Endodermal cell (in vitro differentiated cells): Measurements from ENCODE around the gene SMC4. TPM values are rescaled to one million over a fixed set of nuclear protein-coding genes. Genes with fewer than 3 reads are reported as not detected.

Experiments
- DNase-seq: peaks from one replicate; pipeline ENCODE4 v3.0.0-alpha.2; 2017
- H3K27ac ChIP-seq: 2 replicates; pipeline ENCODE4 v1.5.1; 2013; ENCODE audit warnings: mild to moderate bottlenecking, low read depth, low read length, moderate library complexity
- H3K27me3 ChIP-seq: 2 replicates; pipeline ENCODE4 v1.6.1; 2013; ENCODE audit warnings: mild to moderate bottlenecking, low read length, moderate library complexity; ENCODE audit not compliant: insufficient read depth, control insufficient read depth, poor library complexity, severe bottlenecking
- H3K36me3 ChIP-seq: 2 replicates; pipeline ENCODE4 v1.7.0; 2013; ENCODE audit warnings: mild to moderate bottlenecking, low read length, moderate library complexity; ENCODE audit not compliant: control insufficient read depth, insufficient read depth
- H3K4me1 ChIP-seq: one replicate; pipeline ENCODE4 v1.7.0; 2013; ENCODE audit warnings: low read length; ENCODE audit not compliant: control insufficient read depth, insufficient read depth
- H3K4me3 ChIP-seq: 2 replicates; pipeline ENCODE4 v1.5.1; 2013; ENCODE audit warnings: mild to moderate bottlenecking, low read length, moderate library complexity
- H3K9ac ChIP-seq: 2 replicates; pipeline ENCODE4 v1.6.1; 2013; ENCODE audit warnings: mild to moderate bottlenecking, low read length, moderate library complexity; ENCODE audit not compliant: poor library complexity, severe bottlenecking; ENCODE audit errors: extremely low read depth
- H3K9me3 ChIP-seq: 2 replicates; pipeline ENCODE4 v1.6.1; 2013; ENCODE audit warnings: mild to moderate bottlenecking, low read length, moderate library complexity; ENCODE audit not compliant: control insufficient read depth
- H3K27ac Mint-ChIP-seq: 2 replicates; pipeline ENCODE4 v1.8.0; 2020; ENCODE audit warnings: mixed read lengths
- H3K27me3 Mint-ChIP-seq: 2 replicates; pipeline ENCODE4 v1.8.0; 2021; ENCODE audit warnings: mild to moderate bottlenecking, mixed read lengths; ENCODE audit not compliant: insufficient read depth
- H3K36me3 Mint-ChIP-seq: 2 replicates; pipeline ENCODE4 v1.8.0; 2020; ENCODE audit warnings: low read depth, mixed read lengths
- H3K4me1 Mint-ChIP-seq: 2 replicates; pipeline ENCODE4 v1.8.0; 2020; ENCODE audit warnings: mixed read lengths
- H3K4me3 Mint-ChIP-seq: 2 replicates; pipeline ENCODE4 v1.8.0; 2020; ENCODE audit warnings: mild to moderate bottlenecking, moderate library complexity, mixed read lengths
- H3K9me3 Mint-ChIP-seq: 2 replicates; pipeline ENCODE4 v1.8.0; 2020; ENCODE audit warnings: mild to moderate bottlenecking, mixed read lengths
- CTCF ChIP-seq: fragments of 200-600 bp; sonication (generic); conservative IDR thresholded peaks from 2 replicates; pipeline ENCODE4 v1.5.0; 2021; ENCODE audit warnings: antibody characterized with exemption, mild to moderate bottlenecking
- WGBS, 2 experiments: methylation state at CpG; one replicate each; pipeline versions ENCODE4 v1.1.5 to v1.1.7; 2013; ENCODE audit warnings: missing lambda C conversion rate in 2 of 2, mixed read lengths in 1 of 2; ENCODE audit not compliant: insufficient coverage in 1 of 2, insufficient read length in 1 of 2; 5-methylcytosine and 5-hydroxymethylcytosine counted together
- total RNA-seq, 2 donors: library from RNA; stranded (reverse); fragmentation: NEBNext Ultra II Directional in 1 of 2; extraction: Animal tissue kit (Norgen Biotek cat#: 25700) in 1 of 2; gene quantifications; 2 replicates in 1 of 2; 3 replicates in 1 of 2; pipeline ENCODE4 v1.2.1, GENCODE V29; 2021

Gene SMC4
- total RNA-seq, 2 donors from 2014 or later: 97.5 to 139 TPM

GRCh38 chr3:160473978-160474377, 74.5 kb downstream of the SMC4 start:
- no peak for TF ChIP-seq CTCF
- Histone ChIP-seq H3K27me3 (peaks cover 31% of the 10 kb centered on the region), H3K4me3 (no peak overlapping the region), H3K27ac (no peak overlapping the region), H3K9ac (no peak overlapping the region), H3K4me1 (no peaks in the 10 kb centered on the region), H3K9me3 (peaks cover 30% of the 10 kb centered on the region), H3K36me3 (no peaks in the 10 kb centered on the region)
- peaks cover 9% of the 10 kb centered on the region for H3K27me3 Mint-ChIP-seq
- H3K27ac Mint-ChIP-seq: no peak overlapping the region
- DNase-seq: no peak
- 97 to 100% methylated on average over 1 of the region's 1 CpG for WGBS, 2 experiments
- no peaks in the 10 kb centered on the region for H3K36me3 Mint-ChIP-seq
- no peaks in the 10 kb centered on the region for H3K9me3 Mint-ChIP-seq
- H3K4me1 Mint-ChIP-seq: peaks cover 6% of the 10 kb centered on the region
- no peak overlapping the region for H3K4me3 Mint-ChIP-seq

GRCh38 chr3:160474416-160474838, 75.0 kb downstream of the SMC4 start:
- Histone ChIP-seq H3K27ac (no peak overlapping the region), H3K27me3 (peaks cover 31% of the 10 kb centered on the region), H3K9me3 (peaks cover 28% of the 10 kb centered on the region), H3K4me3 (no peak overlapping the region), H3K4me1 (no peaks in the 10 kb centered on the region), H3K36me3 (no peaks in the 10 kb centered on the region), H3K9ac (no peak overlapping the region)
- no peaks in the 10 kb centered on the region for H3K9me3 Mint-ChIP-seq
- peaks cover 6% of the 10 kb centered on the region for H3K4me1 Mint-ChIP-seq
- TF ChIP-seq CTCF: no peak
- no peak overlapping the region for H3K4me3 Mint-ChIP-seq
- peaks cover 6% of the 10 kb centered on the region for H3K27me3 Mint-ChIP-seq
- no peak for DNase-seq
- H3K36me3 Mint-ChIP-seq: no peaks in the 10 kb centered on the region
- no peak overlapping the region for H3K27ac Mint-ChIP-seq

GRCh38 chr3:160475153-160475552, 75.7 kb downstream of the SMC4 start:
- no peak overlapping the region for H3K27ac Mint-ChIP-seq
- peaks cover 21% of the 10 kb centered on the region for H3K9me3 ChIP-seq
- H3K27me3 Mint-ChIP-seq: peaks cover 4% of the 10 kb centered on the region
- no peaks in the 10 kb centered on the region for H3K36me3 ChIP-seq
- no peak for TF ChIP-seq CTCF
- no peaks in the 10 kb centered on the region for H3K9me3 Mint-ChIP-seq
- no peak overlapping the region for H3K27ac ChIP-seq
- no peak overlapping the region for H3K4me3 ChIP-seq
- no peak overlapping the region for H3K9ac ChIP-seq
- H3K4me1 Mint-ChIP-seq: peaks cover 6% of the 10 kb centered on the region
- peaks cover 31% of the 10 kb centered on the region for H3K27me3 ChIP-seq
- DNase-seq: no peak
- WGBS, 2 experiments: 84% methylated on average over 2 of the region's 2 CpGs; no CpG with 5 or more reads in 1 of the 2 experiments
- no peak overlapping the region for H3K4me3 Mint-ChIP-seq
- no peaks in the 10 kb centered on the region for H3K36me3 Mint-ChIP-seq
- H3K4me1 ChIP-seq: no peaks in the 10 kb centered on the region
